Bladder microvascular endothelial cell (primary cell): Measurements from ENCODE around the gene MAGEC2. TPM values are rescaled to one million over a fixed set of nuclear protein-coding genes. Genes with fewer than 3 reads are reported as not detected.

Source experiments
- total RNA-seq: library from RNA; depleted of rRNA; stranded (reverse); fragments of >200 nt; gene quantifications from 2 replicates; pipeline ENCODE4 v1.2.3, GENCODE V29; 2014

MAGEC2 gene
- not detected in 2 replicates for total RNA-seq

GRCh38 chrX:142204522-142205433 lies at the start of gene MAGEC2:
TSS of gene MAGEC2 (minus strand) at chrX:142205290. CDS start at chrX:142203987, 1,303 bp downstream.

